ENCODE results near the gene FEN1. TPM values are rescaled to one million over a fixed set of nuclear protein-coding genes. Genes with fewer than 3 reads are reported as not detected.

FEN1 gene
- total and polyA plus RNA-seq, 2 of the 8 experiments (the other 6 are each of a cell fraction or from before 2014, with no cell fraction given): 52.6 to 86.1 TPM

- no peak for TF ChIP-seq CHD2 (IDR thresholded peaks at IDR 0.05; ENCODE audit: low read length)
- TF ChIP-seq CTBP2 (IDR thresholded peaks at IDR 0.05; ENCODE audit: borderline replicate concordance, insufficient read depth, insufficient read length, low read length): no peak
Observed at GRCh38 chr11:61795876-61796526, 3.3 kb downstream of the FEN1 start (continued).
